ENCODE measurements around the gene IDH2.

DNA sequence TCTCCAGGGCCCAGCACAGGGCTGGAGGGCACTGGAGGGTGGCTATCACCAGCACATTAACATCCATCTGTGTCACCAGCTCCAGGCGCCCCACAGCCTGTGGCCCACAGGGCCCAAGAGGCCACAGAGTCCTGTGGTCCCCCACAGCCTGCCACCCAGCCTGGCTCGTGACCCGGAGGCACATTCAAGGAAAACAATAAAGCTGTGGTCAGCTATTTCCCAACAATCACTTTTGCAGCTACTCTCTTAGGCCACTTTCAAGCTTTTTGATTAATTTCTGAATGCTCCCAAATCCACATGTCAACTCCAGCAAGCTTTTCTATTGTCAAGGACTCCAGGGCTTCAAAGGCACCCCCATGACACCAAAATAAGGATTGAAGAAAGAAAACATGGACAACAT, 16.7 kb downstream of the IDH2 start:
- TF ChIP-seq, protein P1, sequence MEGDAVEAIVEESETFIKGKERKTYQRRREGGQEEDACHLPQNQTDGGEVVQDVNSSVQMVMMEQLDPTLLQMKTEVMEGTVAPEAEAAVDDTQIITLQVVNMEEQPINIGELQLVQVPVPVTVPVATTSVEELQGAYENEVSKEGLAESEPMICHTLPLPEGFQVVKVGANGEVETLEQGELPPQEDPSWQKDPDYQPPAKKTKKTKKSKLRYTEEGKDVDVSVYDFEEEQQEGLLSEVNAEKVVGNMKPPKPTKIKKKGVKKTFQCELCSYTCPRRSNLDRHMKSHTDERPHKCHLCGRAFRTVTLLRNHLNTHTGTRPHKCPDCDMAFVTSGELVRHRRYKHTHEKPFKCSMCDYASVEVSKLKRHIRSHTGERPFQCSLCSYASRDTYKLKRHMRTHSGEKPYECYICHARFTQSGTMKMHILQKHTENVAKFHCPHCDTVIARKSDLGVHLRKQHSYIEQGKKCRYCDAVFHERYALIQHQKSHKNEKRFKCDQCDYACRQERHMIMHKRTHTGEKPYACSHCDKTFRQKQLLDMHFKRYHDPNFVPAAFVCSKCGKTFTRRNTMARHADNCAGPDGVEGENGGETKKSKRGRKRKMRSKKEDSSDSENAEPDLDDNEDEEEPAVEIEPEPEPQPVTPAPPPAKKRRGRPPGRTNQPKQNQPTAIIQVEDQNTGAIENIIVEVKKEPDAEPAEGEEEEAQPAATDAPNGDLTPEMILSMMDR (IDR thresholded peaks at IDR 0.05; ENCODE audit: low read depth, low read length, poor library complexity, severe bottlenecking) = no peak
- TF ChIP-seq EZH2phosphoT487 (IDR thresholded peaks at IDR 0.05; ENCODE audit: borderline replicate concordance, low read length) = no peak
